HFF-Myc (cell line): Measurements from ENCODE around the gene SORCS2.

Source experiments
- DNase-seq: peaks from one replicate; pipeline ENCODE4 v3.0.0-alpha.2; 2011; ENCODE audit warnings: low read depth; ENCODE audit errors: extremely low read depth
- H3K4me3 ChIP-seq: replicated peaks from 2 replicates; pipeline ENCODE4 v1.5.1; 2011; ENCODE audit warnings: low read depth, mild to moderate bottlenecking, control low read depth, low read length
- CTCF ChIP-seq: IDR thresholded peaks from 2 replicates; pipeline ENCODE4 v1.5.1; 2012; ENCODE audit warnings: mild to moderate bottlenecking, low read depth, low read length, control low read depth; ENCODE audit errors: missing control alignments

SORCS2 gene

GRCh38 chr4:7227008-7227407 lies 34.7 kb downstream of the SORCS2 start:
- no peak for DNase-seq
- no peak for TF ChIP-seq CTCF
- no peak overlapping the region for H3K4me3 ChIP-seq

DNA sequence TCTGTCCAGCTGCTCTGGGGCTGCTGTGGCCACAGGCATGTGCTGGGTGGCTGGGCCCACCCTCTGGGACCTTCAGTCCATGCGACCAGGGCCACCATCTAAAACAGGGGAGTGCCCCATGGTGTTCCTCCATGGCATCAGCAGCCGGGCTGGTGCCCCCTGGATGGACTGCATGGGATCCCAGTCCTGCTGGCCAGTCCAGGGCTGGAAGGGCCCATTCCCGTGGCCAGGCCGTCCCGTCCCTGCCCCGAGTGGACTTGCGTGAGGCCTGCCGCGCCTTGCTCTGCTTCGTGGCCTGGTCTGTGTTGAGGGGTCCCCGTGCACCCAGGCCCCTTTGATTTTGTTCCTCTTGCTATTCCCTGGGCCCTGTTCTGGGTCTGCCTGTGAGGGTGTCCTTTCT lies 36.4 kb downstream of the SORCS2 start:
- DNase-seq = no peak
- TF ChIP-seq CTCF = no peak
- H3K4me3 ChIP-seq = no peak overlapping the region

DNA sequence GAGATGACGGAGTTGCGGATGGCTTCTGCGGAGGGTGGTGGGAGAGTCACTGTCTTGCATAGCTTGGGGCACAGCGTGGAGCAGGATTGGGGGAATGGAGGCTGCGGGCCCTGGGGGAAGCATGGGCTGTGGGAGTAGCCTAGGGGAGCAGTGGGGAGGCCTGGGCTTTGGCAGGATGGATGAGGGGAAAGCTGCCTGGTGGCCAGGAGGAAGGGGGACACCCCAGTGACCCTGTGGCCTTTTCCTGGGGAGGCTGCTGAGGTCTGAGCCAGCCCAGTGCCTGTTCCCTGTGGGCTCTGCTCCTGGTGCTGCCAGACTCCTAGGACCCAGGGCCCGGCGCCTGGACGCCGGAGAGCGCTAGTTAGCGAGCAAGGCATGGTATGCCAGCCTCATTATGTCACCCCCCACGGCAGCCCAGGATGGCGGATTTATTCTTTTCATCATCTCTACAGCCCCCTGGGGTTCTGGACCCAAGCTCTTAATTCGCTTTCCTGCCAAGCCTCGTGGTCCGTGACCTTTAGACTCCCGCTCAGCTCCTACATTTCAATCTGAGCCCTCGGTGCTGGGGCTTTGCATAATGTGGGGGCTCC lies 39.8 kb downstream of the SORCS2 start:
- no peak for TF ChIP-seq CTCF
- DNase-seq = no peak
- no peak overlapping the region for H3K4me3 ChIP-seq

DNA sequence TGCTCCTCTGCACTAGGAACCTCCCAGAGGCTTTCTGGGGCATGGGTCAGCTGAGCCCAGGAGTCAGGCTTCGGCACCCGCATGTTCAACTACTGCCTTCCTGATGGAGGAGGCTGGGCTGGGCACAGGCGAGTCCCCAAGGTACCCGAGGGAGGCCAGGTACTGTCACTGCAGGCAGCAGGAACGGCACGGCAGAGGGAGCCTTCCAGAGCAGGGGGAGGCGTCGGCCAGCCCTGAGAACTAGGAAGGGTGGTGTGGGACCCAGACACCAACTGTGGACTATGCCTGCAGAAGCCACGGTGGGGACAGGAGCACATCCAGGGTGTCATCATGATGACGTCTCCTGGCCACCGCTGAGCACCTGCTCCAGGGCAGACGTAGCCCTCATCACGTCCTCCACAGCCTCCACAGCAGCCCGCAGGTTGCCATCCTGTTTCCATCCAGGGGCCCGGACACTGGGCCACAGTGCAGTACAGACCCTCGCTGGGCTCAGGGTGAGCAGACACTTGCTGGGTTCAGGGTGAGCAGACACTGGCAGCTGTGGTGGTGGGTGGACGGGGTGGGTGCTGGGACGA lies 40.8 kb downstream of the SORCS2 start:
- no peak overlapping the region for H3K4me3 ChIP-seq
- TF ChIP-seq CTCF = no peak

DNA sequence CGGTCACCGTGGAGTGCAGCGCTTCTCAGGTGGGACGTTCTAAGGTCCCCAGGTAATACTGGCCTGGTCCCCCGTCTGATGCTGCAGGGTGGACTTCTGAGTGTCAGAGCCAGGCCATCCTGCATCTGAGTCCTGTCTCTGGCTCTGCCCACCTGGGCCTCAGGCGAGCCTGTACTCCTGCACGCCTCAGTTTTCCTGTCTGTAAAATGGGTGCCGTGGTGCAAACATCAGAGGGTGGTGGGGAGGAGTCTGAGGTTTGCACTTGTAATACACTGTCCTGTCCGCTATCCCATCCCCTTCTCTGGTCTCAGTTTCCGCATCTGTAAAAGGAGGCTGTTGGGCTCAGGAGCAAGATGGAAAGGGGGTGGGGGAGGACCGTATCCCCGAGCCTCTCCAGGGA lies 41.3 kb downstream of the SORCS2 start:
- no peak overlapping the region for H3K4me3 ChIP-seq
- no peak for TF ChIP-seq CTCF
- DNase-seq = no peak

More for the DNA sequence above, 40.8 kb downstream of the SORCS2 start:
- no peak for DNase-seq

DNA sequence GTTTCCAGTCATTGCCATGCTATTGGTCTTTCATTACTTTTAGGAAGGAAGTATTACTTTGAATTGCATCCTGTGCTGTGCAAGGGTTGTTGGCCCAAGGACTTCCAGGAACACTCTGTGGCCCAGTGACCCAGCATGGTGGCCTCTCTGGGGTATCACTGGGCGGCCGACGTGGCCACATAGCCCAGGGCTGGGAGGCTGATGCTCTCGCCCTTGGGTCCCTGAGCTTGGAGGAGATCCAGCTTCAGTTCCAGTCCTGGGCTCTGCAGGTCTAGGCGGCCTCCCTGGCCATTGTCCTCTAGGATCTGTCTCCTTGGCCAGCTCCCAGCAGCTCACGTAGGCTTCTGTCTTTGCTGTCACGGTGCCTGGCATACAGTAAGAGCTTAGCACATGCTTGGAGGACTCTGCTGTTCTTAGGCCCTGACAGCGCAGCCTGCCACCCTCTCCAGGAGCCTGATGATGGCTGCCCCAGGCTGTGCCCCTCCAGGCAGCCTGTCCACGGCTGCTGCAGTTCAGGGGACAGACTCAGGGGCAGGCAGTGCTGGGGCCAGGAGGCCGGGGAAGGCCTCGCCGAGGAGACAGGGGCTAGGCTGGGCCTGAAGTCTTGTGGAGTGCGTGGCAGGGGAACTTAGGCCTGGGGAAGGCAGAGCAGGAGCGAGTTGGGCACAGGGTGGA lies 42.2 kb downstream of the SORCS2 start:
- DNase-seq = no peak
- no peak overlapping the region for H3K4me3 ChIP-seq
- no peak for TF ChIP-seq CTCF

- DNase-seq = no peak
- no peak overlapping the region for H3K4me3 ChIP-seq
- no peak for TF ChIP-seq CTCF
These were observed 42.7 kb downstream of the SORCS2 start for GRCh38 chr4:7235030-7235380.
